ENCODE results near the gene ARHGEF38.

GRCh38 chr4:105536601-105537000 lies 15.8 kb upstream of the ARHGEF38 start:
- no peak for TF ChIP-seq EZH2 (IDR thresholded peaks at IDR 0.05)
- no peak for TF ChIP-seq POLR2AphosphoS5 (IDR thresholded peaks at IDR 0.05; ENCODE audit: borderline replicate concordance, low read depth, low read length)
- no peak for TF ChIP-seq FOXP2 (optimal IDR thresholded peaks at IDR 0.05; ENCODE audit: control extremely low read depth, extremely low read length, insufficient read depth)
